GM12875 (cell line): ENCODE results near the gene NDUFA13.

Experiments used
- H3K4me3 ChIP-seq: one replicate; pipeline ENCODE4 v1.5.1; 2011; ENCODE audit warnings: low read depth, low read length, control low read depth
- TF ChIP-seq, protein P1 (sequence below): IDR thresholded peaks from 2 replicates; pipeline ENCODE4 v1.5.1; 2011; ENCODE audit warnings: low read depth, mild to moderate bottlenecking, control low read depth, inconsistent platforms, low read length, moderate library complexity, borderline replicate concordance; ENCODE audit not compliant: insufficient read depth

Gene NDUFA13

DNA sequence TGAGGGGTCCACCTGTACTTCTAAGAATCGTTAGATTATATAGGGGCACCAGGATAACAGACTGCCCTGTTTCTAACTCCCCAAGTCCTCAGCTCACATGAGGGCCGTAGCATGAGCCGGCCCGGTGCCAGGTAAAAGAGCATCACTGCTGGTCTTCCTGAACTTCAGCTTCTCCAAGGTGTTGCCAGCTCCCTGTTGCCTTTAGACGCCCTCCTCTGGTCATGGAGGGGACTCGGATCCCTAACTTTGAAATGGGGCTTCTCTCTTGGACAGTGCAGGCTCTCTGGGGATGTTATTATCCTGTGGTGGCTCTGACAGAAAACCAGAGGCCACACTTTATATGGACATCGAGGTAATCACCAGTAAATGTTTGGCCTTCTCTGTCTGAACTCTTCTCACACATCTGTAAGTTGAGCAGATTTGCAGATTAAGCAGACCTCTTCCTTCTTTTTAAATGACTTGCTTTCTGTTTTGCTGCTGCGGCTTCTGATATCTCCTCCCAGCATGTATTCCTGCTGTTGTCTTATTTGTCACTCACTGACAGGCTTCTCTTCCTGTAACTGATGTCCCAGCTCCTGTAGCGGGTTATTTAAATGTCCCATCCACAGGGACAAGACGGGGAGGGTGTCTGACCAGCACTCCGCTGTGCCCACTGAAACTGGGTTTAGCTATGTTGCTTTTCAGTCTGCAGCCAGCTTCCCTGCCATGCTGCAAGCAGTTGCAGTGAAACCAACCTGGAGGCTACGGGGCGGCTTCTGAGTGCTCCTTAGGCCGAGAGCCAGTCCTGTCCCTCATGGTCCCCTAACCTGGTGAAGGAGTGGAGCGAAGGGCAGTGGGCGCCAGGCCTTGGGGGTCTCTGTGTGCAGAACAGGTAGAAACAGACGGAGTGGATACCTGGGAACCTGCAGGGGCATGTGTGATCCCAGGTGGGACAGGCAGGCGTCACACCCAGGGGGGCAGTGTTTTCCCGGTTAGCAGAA lies 39.9 kb upstream of the NDUFA13 start:
- no peak overlapping the region for H3K4me3 ChIP-seq
- TF ChIP-seq, protein P1, sequence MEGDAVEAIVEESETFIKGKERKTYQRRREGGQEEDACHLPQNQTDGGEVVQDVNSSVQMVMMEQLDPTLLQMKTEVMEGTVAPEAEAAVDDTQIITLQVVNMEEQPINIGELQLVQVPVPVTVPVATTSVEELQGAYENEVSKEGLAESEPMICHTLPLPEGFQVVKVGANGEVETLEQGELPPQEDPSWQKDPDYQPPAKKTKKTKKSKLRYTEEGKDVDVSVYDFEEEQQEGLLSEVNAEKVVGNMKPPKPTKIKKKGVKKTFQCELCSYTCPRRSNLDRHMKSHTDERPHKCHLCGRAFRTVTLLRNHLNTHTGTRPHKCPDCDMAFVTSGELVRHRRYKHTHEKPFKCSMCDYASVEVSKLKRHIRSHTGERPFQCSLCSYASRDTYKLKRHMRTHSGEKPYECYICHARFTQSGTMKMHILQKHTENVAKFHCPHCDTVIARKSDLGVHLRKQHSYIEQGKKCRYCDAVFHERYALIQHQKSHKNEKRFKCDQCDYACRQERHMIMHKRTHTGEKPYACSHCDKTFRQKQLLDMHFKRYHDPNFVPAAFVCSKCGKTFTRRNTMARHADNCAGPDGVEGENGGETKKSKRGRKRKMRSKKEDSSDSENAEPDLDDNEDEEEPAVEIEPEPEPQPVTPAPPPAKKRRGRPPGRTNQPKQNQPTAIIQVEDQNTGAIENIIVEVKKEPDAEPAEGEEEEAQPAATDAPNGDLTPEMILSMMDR = peak; percentile 20; the same call in 1 of the 2 replicates

DNA sequence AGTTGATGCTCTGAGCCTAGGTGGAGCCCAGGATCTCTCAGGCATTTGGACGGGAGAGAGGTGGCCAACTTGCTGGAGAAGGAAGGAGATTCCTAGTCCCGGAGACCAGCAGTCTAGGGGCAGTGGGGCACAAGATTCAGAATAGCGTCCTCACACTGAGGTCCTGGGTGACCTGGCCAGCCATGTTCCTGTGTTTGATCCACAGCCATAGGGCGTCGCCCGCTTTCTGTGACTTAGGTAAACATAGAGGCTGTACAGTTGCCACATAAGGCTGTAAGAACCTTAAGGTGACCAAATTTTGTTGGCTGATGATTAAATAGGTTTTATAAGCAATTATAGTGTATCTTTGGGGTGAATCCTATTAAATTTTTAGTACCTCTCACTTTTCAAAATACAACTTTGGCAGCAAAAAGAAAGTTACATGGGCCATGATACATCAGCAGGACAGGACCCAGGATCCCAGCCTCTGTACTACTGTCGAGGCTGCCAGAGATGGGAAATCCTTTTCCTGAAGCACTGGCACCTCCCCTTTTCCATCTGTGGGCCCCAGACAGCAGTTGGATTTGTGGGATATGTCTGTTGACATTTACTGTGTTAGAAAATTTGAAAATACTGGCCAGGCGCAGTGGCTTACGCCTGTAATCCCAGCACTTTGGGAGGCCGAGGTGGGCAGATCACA lies 38.2 kb upstream of the NDUFA13 start:
- H3K4me3 ChIP-seq = no peak overlapping the region
- TF ChIP-seq, protein P1 = no peak

DNA sequence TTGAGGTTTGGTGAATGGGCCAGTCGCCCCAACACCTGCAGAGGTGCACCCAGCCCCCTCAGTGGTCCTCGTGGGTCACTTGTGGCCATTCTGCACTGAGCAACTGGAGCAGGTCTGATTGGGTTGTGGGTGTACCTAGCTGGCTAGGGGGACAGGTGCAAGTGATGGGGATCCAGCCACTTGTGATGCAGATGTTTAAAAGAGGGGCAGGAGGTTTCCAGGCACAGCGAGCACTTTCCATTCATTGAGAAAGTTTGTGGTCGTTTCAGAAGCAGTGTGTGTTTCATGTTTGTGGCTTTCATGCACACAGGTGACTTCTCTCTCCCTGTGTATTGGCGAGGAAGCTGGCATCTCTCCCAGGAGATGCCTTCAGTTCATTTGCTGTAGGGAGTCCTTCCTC lies 35.3 kb upstream of the NDUFA13 start:
- TF ChIP-seq, protein P1 = no peak
- H3K4me3 ChIP-seq = no peak overlapping the region

DNA sequence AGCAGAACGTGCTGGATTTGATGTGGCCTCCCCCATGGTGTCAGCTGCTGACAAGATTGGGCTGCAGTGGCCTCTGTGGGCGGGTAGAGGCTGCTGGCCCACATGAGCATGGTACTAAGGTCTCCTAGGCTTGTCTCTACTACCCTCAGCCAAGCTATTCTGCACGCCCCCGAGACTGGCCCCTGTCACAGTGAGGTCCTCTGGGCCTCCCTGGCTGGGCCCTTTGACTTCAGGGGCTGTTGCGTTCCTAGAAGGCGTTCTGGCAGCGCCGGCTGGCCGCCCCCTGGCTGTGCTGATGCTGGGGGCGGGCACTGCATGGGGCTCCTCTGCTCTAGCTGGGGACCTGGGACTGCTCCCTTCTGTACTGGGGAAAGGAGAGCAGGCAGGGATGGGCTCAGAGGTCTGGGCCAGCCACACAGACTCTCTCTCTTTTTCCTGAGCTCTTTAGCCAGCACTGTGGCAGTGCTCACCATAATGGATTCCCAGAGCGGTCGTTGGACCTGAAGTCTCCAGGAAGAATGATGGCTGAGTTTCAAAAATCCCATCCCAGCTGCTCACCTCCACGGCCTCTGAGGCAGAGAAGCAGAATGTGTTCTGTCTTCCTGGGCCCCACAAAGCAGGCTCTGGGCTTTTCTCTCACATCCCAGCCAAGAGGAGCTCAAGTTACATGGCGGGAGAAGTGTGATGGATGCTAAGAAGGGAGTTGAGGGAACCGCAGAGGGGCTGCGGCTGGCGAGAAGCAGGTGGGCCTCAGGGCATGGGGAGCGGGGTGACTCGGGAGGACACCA lies 33.0 kb upstream of the NDUFA13 start:
- TF ChIP-seq, protein P1 = no peak
- no peak overlapping the region for H3K4me3 ChIP-seq

DNA sequence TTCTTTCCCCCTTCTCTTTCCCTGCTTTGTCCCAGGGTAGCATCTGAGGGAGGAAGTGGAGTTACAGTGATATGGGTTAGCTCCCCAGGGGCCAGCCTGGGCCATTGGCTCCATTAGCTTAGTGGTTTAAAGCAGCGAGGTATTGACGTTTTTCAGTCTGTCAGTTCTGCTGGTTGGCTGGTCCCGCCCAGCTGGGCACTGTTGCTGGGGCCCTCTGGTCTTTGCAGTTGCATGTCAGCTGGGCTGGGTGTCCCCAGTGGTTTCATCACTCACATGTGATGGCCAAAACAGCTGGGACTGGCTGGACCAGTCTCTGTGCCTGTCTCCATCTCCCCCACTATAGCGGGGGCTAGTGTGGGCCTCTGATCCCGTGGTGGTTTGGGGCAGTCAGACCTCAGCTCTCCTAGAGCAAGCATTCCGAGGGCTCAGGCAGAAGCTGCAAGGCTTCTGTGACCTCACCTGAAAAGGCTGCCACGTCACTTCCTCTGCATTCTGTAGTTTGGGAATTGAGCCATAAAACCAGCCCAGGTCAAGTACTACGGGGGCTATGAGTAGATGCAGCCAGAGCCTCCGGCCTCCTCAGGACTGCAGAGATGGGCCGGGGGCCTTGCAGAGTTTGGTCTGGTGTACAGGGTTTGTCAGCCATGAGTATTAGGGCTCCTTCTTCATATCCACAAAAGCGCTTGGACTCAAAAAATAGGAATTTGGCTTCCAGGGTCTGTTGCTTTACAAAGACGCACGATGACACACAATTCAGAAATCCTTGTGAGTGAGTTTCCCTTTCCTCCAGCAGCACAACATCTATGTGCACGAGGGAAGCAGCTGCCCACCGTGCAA lies 30.6 kb upstream of the NDUFA13 start:
- no peak overlapping the region for H3K4me3 ChIP-seq
- TF ChIP-seq, protein P1 = no peak

DNA sequence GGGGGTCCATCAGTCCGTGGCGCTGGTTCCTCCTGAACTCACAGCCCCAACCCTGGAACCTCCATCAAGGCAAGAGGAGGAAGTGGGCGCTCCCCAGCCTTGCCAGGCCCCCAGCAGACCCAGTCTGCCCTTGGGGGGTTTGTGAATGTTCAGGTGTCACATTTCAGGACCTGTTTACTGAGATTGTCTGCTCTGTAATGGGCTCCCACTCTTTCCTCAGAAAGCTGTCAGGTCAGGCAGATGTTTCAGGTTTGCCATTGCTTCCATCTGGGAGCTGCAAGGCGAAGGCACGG lies 30.1 kb upstream of the NDUFA13 start:
- H3K4me3 ChIP-seq = no peak overlapping the region
- TF ChIP-seq, protein P1 = no peak
